B cell (primary cell): ENCODE measurements around the gene NCKAP5L.

Source experiments
- EZH2 ChIP-seq: IDR thresholded peaks from 2 replicates; pipeline ENCODE4 v1.6.1; 2012; ENCODE audit warnings: borderline replicate concordance, low read depth, mild to moderate bottlenecking, moderate library complexity, low read length; ENCODE audit not compliant: insufficient read depth, poor library complexity, severe bottlenecking
- TF ChIP-seq, protein P1 (sequence below): fragments of 200-600 bp; IDR thresholded peaks from one replicate; pipeline ENCODE4 v1.8.0; 2022; ENCODE audit warnings: antibody characterized with exemption, mild to moderate bottlenecking

DNA sequence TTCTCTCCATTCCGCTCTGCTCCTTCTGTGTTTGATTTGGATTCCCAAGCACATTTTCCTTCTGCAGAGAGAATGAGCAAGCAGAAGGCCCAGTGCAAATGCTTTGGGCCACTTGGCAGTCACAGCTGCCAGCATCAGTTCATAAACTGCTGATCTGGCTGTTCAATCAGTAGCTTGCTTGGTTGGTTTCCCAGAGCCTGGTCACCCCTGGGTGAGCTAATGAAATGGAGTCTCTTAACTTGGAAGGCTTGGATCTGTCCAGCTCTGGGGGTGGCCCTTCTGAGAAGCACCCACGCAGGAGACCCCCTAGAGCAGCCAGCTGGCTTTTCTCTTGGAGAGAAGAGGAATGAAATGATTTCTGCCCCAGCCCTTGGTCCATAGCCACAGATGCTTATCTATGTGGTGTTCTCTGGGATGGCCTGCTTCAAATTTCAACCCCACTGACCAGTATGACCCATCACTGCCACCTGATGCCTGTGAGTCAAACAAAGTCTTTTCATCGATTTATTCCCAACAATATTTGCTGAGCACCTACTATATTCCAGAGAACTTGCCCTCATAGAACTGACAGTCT, 45.2 kb upstream of the NCKAP5L start:
- TF ChIP-seq, protein P1, sequence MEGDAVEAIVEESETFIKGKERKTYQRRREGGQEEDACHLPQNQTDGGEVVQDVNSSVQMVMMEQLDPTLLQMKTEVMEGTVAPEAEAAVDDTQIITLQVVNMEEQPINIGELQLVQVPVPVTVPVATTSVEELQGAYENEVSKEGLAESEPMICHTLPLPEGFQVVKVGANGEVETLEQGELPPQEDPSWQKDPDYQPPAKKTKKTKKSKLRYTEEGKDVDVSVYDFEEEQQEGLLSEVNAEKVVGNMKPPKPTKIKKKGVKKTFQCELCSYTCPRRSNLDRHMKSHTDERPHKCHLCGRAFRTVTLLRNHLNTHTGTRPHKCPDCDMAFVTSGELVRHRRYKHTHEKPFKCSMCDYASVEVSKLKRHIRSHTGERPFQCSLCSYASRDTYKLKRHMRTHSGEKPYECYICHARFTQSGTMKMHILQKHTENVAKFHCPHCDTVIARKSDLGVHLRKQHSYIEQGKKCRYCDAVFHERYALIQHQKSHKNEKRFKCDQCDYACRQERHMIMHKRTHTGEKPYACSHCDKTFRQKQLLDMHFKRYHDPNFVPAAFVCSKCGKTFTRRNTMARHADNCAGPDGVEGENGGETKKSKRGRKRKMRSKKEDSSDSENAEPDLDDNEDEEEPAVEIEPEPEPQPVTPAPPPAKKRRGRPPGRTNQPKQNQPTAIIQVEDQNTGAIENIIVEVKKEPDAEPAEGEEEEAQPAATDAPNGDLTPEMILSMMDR = no peak
- no peak for TF ChIP-seq EZH2
